ENCODE results near the gene ACP7. TPM values are rescaled to one million over a fixed set of nuclear protein-coding genes. Genes with fewer than 3 reads are reported as not detected.

The ACP7 gene
- polyA plus RNA-seq, 2 of the 4 experiments (the other 2 are of a cell fraction) = 0.06 to 0.25 TPM

DNA sequence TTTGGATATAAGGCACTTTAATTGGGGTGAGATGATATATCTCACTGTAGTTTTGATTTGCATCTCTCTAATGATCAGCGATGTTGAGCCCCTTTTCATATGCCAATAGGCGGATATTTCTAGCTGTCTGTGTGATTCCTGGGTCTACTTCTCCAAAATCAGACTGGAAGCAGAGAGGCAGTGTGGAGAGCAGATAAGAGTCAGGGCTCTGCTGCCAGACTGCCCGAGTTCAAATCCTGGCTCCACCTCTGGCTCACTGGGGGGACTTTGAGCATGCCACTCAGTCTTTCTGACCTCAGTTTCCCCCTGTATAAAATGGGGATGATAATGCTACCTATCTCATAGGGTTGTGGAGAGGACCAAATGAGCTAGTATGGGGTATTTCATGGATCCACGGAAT lies 24.0 kb upstream of the ACP7 start:
- Histone ChIP-seq H3K4me1 (peaks cover 10% of the 10 kb centered on the region), H3K27ac (no peak overlapping the region), H3K9me3 (no peaks in the 10 kb centered on the region), H3K4me2 (no peak overlapping the region), H3K4me3 (no peak overlapping the region)
- DNase-seq (ENCODE audit: low read depth in 1 of 2, low spot score in 1 of 2) (no peak), FAIRE-seq (peak; percentile 32), ATAC-seq (no peak)
- POLR2A ChIA-PET = no interaction called here
- no peak for TF ChIP-seq FOSB (CRISPR knock-in tag; IDR thresholded peaks at IDR 0.05)
- TF ChIP-seq RARB (CRISPR knock-in tag; IDR thresholded peaks at IDR 0.05) = no peak
- no peak for TF ChIP-seq NR3C1 (IDR thresholded peaks at IDR 0.05)
- TF ChIP-seq, protein P1, sequence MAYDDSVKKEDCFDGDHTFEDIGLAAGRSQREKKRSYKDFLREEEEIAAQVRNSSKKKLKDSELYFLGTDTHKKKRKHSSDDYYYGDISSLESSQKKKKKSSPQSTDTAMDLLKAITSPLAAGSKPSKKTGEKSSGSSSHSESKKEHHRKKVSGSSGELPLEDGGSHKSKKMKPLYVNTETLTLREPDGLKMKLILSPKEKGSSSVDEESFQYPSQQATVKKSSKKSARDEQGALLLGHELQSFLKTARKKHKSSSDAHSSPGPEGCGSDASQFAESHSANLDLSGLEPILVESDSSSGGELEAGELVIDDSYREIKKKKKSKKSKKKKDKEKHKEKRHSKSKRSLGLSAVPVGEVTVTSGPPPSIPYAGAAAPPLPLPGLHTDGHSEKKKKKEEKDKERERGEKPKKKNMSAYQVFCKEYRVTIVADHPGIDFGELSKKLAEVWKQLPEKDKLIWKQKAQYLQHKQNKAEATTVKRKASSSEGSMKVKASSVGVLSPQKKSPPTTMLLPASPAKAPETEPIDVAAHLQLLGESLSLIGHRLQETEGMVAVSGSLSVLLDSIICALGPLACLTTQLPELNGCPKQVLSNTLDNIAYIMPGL (CRISPR knock-in tag; IDR thresholded peaks at IDR 0.05; ENCODE audit: borderline replicate concordance) = no peak
- TF ChIP-seq RFX5 (IDR thresholded peaks at IDR 0.05) = no peak
- TF ChIP-seq, protein P2, sequence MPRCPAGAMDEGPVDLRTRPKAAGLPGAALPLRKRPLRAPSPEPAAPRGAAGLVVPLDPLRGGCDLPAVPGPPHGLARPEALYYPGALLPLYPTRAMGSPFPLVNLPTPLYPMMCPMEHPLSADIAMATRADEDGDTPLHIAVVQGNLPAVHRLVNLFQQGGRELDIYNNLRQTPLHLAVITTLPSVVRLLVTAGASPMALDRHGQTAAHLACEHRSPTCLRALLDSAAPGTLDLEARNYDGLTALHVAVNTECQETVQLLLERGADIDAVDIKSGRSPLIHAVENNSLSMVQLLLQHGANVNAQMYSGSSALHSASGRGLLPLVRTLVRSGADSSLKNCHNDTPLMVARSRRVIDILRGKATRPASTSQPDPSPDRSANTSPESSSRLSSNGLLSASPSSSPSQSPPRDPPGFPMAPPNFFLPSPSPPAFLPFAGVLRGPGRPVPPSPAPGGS (IDR thresholded peaks at IDR 0.05) = no peak
- no peak for TF ChIP-seq HOXB13 (CRISPR knock-in tag; IDR thresholded peaks at IDR 0.05; ENCODE audit: low read depth)
- no peak for TF ChIP-seq RNF2 (IDR thresholded peaks at IDR 0.05; ENCODE audit: borderline replicate concordance, low read depth)
- TF ChIP-seq, protein P3, sequence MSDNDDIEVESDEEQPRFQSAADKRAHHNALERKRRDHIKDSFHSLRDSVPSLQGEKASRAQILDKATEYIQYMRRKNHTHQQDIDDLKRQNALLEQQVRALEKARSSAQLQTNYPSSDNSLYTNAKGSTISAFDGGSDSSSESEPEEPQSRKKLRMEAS (IDR thresholded peaks at IDR 0.05) = no peak
- TF ChIP-seq EHF (CRISPR knock-in tag; IDR thresholded peaks at IDR 0.05) = no peak
- CTCF ChIA-PET = interaction anchor here (0.6 to 36.8 kb wide), 10 partner anchors 1 to 153 kb away, joined by 3 to 612 read pairs (median 4); partner anchors contain the start of genes ACP7 and FBXO17
- WGBS (ENCODE audit: missing lambda C conversion rate) = 61% methylated on average over 4 of the region's 4 CpGs

DNA sequence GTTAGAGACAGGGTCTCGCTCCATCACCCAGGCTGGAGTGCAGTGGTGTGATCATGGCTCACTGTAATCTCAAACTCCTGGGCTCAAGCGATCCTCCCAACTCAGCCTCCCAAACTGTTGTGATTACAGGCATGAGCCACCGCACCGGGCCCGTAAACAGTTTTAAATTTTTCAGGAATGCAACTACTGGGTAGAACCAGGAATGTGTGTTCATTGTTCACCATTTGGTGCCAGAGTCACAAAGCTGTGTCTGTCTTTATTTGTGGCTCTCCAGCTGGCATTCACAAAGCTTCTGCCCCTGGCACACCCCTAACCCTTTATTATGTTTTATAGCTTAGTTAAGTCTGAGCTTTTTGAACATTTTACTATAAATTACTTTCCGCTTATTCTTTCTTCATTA lies 19.8 kb upstream of the ACP7 start:
- ATAC-seq (no peak; a peak in 2 of 6 replicates), DNase-seq (ENCODE audit: low read depth in 1 of 2, low spot score in 1 of 2) (no peak), FAIRE-seq (peak; percentile 43)
- Histone ChIP-seq H3K27ac (peak overlapping the region; percentile 9 to 26; a peak in 3 of 6 replicates), H3K4me3 (no peak overlapping the region), H3K4me2 (peak overlapping the region; percentile 4; the same call in 2 of the 3 replicates), H3K4me1 (peaks cover 10% of the 10 kb centered on the region), H3K9me3 (no peaks in the 10 kb centered on the region)
- CTCF ChIA-PET = interaction anchor here (0.6 to 36.8 kb wide), 7 partner anchors 5 to 670 kb away, joined by 3 to 612 read pairs (median 7); partner anchors contain the start of gene ACP7
- TF ChIP-seq CEBPB (IDR thresholded peaks at IDR 0.05) (no peak), HOXB13 (CRISPR knock-in tag; IDR thresholded peaks at IDR 0.05; ENCODE audit: low read depth) (0 out of 2 replicates have a peak, but pooled peaks have one; percentile 23), FOSL2 (IDR thresholded peaks at IDR 0.05) (0 out of 2 replicates have a peak, but pooled peaks have one; percentile 1), FOSL2 (CRISPR knock-in tag; IDR thresholded peaks at IDR 0.05) (no peak)
- TF ChIP-seq, protein P4, sequence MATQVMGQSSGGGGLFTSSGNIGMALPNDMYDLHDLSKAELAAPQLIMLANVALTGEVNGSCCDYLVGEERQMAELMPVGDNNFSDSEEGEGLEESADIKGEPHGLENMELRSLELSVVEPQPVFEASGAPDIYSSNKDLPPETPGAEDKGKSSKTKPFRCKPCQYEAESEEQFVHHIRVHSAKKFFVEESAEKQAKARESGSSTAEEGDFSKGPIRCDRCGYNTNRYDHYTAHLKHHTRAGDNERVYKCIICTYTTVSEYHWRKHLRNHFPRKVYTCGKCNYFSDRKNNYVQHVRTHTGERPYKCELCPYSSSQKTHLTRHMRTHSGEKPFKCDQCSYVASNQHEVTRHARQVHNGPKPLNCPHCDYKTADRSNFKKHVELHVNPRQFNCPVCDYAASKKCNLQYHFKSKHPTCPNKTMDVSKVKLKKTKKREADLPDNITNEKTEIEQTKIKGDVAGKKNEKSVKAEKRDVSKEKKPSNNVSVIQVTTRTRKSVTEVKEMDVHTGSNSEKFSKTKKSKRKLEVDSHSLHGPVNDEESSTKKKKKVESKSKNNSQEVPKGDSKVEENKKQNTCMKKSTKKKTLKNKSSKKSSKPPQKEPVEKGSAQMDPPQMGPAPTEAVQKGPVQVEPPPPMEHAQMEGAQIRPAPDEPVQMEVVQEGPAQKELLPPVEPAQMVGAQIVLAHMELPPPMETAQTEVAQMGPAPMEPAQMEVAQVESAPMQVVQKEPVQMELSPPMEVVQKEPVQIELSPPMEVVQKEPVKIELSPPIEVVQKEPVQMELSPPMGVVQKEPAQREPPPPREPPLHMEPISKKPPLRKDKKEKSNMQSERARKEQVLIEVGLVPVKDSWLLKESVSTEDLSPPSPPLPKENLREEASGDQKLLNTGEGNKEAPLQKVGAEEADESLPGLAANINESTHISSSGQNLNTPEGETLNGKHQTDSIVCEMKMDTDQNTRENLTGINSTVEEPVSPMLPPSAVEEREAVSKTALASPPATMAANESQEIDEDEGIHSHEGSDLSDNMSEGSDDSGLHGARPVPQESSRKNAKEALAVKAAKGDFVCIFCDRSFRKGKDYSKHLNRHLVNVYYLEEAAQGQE (IDR thresholded peaks at IDR 0.05) = no peak
- POLR2A ChIA-PET = no interaction called here
- WGBS (ENCODE audit: missing lambda C conversion rate) = 82% methylated on average over 6 of the region's 6 CpGs

DNA sequence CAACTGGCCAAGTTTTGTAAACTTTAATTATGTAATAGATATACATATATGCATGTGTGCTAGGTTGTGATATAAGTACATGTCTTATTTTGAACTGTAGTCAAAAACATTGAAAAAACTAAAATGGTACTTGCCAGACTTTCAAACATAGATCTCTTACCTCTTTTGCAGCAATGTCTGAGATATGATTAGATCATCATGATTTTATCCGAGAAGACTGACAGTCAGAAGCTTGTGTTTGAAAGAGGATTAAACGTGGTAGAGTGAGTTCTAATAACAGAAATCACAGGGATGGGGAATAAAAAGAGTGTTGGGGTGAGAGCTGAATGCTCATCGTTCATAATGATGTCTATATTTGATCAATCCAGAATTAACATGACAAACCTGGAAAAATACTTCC lies 18.2 kb upstream of the ACP7 start:
- FAIRE-seq (peak; percentile 98), ATAC-seq (no peak), DNase-seq (ENCODE audit: low read depth in 1 of 2, low spot score in 1 of 2) (no peak)
- Histone ChIP-seq H3K4me1 (peaks cover 15% of the 10 kb centered on the region), H3K9me3 (no peaks in the 10 kb centered on the region), H3K4me2 (no peak overlapping the region), H3K4me3 (no peak overlapping the region), H3K27ac (peak overlapping the region in 1 of 2 experiments; percentile 4; a peak in 3 of 6 replicates)
- TF ChIP-seq MAZ (IDR thresholded peaks at IDR 0.05; ENCODE audit: borderline replicate concordance, low read depth, low read length) = no peak
- TF ChIP-seq EP300 (IDR thresholded peaks at IDR 0.05) = no peak
- no peak for TF ChIP-seq MYC (IDR thresholded peaks at IDR 0.05; ENCODE audit: borderline replicate concordance, low read length)
- ChIA-PET CTCF (interaction anchor here (2.1 to 36.8 kb wide), 4 partner anchors 7 to 90 kb away, joined by 6 to 612 read pairs (median 366); partner anchors contain the start of genes ACP7 and FBXO17), POLR2A (no interaction called here)
- WGBS (ENCODE audit: missing lambda C conversion rate) = 48% methylated on average over 3 of the region's 3 CpGs

Data from A549 (cell line).